Upper lobe of left lung (tissue), 6 donors: ENCODE results near the gene TMPRSS2. TPM values are rescaled to one million over a fixed set of nuclear protein-coding genes. Genes with fewer than 3 reads are reported as not detected.

Experiments
- ATAC-seq, 2 donors: fragments of 200-7000 bp; cut with Tn5 transposase; one replicate each; pipeline ENCODE4 v1.9.1; 2022; ENCODE audit warnings: mild to moderate bottlenecking in 2 of 2, moderate library complexity in 2 of 2; ENCODE audit not compliant: low FRiP score in 2 of 2
- DNase-seq, 2 donors: peaks; one replicate each; pipeline ENCODE4 v3.0.0-alpha.2; 2019 to 2020
- H3K27ac ChIP-seq, 4 donors: fragments of 200-600 bp; sonication (generic); one replicate each; pipeline ENCODE4 v1.5.1; 2016 to 2019
- H3K27me3 ChIP-seq, 4 donors: fragments of 200-600 bp; sonication (generic); one replicate each; pipeline ENCODE4 v1.5.1; 2017 to 2019
- H3K36me3 ChIP-seq, 4 donors: fragments of 200-600 bp; sonication (generic); one replicate each; pipeline ENCODE4 v1.5.1; 2016 to 2019
- H3K4me1 ChIP-seq, 4 donors: fragments of 200-600 bp; sonication (generic); one replicate each; pipeline ENCODE4 v1.5.1; 2018 to 2019
- H3K4me3 ChIP-seq, 4 donors: fragments of 200-600 bp; sonication (generic); one replicate each; pipeline ENCODE4 v1.5.1; 2017 to 2019; ENCODE audit warnings: mild to moderate bottlenecking in 2 of 4, moderate library complexity in 1 of 4
- H3K9me3 ChIP-seq, 4 donors: fragments of 200-600 bp; sonication (generic); one replicate each; pipeline ENCODE4 v1.5.1; 2018 to 2019
- CTCF ChIP-seq, 6 experiments: fragments of 450-650 bp in 4 of 6; fragments of 200-600 bp in 2 of 6; sonication (generic) in 2 of 6; IDR thresholded peaks; one replicate each; pipeline ENCODE4 v1.5.1; 2016 to 2019; ENCODE audit warnings: antibody characterized with exemption in 6 of 6
- EP300 ChIP-seq, 4 donors: sonication (generic); formaldehyde crosslinking; IDR thresholded peaks; one replicate each; pipeline ENCODE4 v1.5.1; 2017; ENCODE audit warnings: antibody characterized with exemption in 4 of 4, control low read depth in 2 of 4
- POLR2A ChIP-seq, 4 donors: fragments of 450-650 bp; IDR thresholded peaks; one replicate each; pipeline ENCODE4 v1.5.1; 2016 to 2017; ENCODE audit warnings: antibody characterized with exemption in 4 of 4, mild to moderate bottlenecking in 2 of 4
- POLR2AphosphoS5 ChIP-seq, 2 donors: sonication (generic); formaldehyde crosslinking; IDR thresholded peaks; one replicate each; pipeline ENCODE4 v1.5.1; 2017; ENCODE audit warnings: antibody characterized with exemption in 2 of 2
- WGBS, 2 donors: methylation state at CpG; one replicate each; pipeline ENCODE4 v1.1.5; 2017 to 2018; 5-methylcytosine and 5-hydroxymethylcytosine counted together
- total RNA-seq, 6 donors: library from RNA; depleted of rRNA in 4 of 6; stranded (reverse); fragments of >200 nt in 4 of 6; gene quantifications; one replicate each; pipeline versions ENCODE4 v1.1.0 to v1.2.1, GENCODE V29; 2016 to 2021
- donor health status: DM: no; HTN: no; CAD: no; lungs with moderate emphysema.
- donor health status: DM: no; HTN: yes; CAD: no; lungs with severe emphysema.

Gene TMPRSS2
- 100 to 1,000 TPM in 3 of 6 donors, 10 to 100 TPM in 3; 65.3 to 195 (median 98.5) TPM for total RNA-seq

- H3K27ac ChIP-seq, result peak within 1 kb of the TSS; percentile 86 to 88 (median 88)
- no peaks in the 10 kb centered on the region for H3K36me3 ChIP-seq
- TF ChIP-seq POLR2A (IDR thresholded peaks at IDR 0.05) (peak in 3 of 4 donors; percentile 44 to 87 (median 70)), POLR2AphosphoS5 (IDR thresholded peaks at IDR 0.05) (peak; percentile 31 to 93), CTCF (IDR thresholded peaks at IDR 0.05) (no peak), EP300 (IDR thresholded peaks at IDR 0.05) (no peak)
- ATAC-seq (peak; percentile 69 to 88), DNase-seq (peak; percentile 72 to 93)
- peaks cover 0 to 23% (median 9%) of the 10 kb centered on the region in 4 donors for H3K27me3 ChIP-seq
- H3K4me3 ChIP-seq, result peak within 1 kb of the TSS; percentile 23 to 62 (median 54)
- peaks cover 0 to 39% (median 4%) of the 10 kb centered on the region in 4 donors for H3K4me1 ChIP-seq
- no peaks in the 10 kb centered on the region for H3K9me3 ChIP-seq
- 0 to 1% methylated on average over 7 to 43 of the region's 85 CpGs for WGBS, 2 donors
Observed at GRCh38 chr21:41507521-41508414, at the start of gene TMPRSS2. TSS of gene TMPRSS2 (minus strand) at chr21:41508158. CDS start at chr21:41498133, 10,025 bp downstream.

GRCh38 chr21:41555057-41555456 lies 47.1 kb upstream of the TMPRSS2 start:
- TF ChIP-seq POLR2A (IDR thresholded peaks at IDR 0.05) (no peak), EP300 (IDR thresholded peaks at IDR 0.05) (no peak), POLR2AphosphoS5 (IDR thresholded peaks at IDR 0.05) (no peak), CTCF (IDR thresholded peaks at IDR 0.05) (no peak)
- H3K4me3 ChIP-seq, result no peak overlapping the region
- no peaks in the 10 kb centered on the region for H3K36me3 ChIP-seq
- H3K4me1 ChIP-seq, result no peaks in the 10 kb centered on the region
- no peak for ATAC-seq
- H3K27me3 ChIP-seq, result no peaks in the 10 kb centered on the region
- H3K27ac ChIP-seq, result no peak overlapping the region
- H3K9me3 ChIP-seq, result no peaks in the 10 kb centered on the region
- no peak for DNase-seq
- 78 to 92% methylated on average over 1 of the region's 1 CpG for WGBS, 2 donors

GRCh38 chr21:41552254-41552653 lies 44.3 kb upstream of the TMPRSS2 start:
- H3K36me3 ChIP-seq, result no peaks in the 10 kb centered on the region
- WGBS, 2 donors, result 63 to 80% methylated on average over 6 of the region's 6 CpGs
- no peaks in the 10 kb centered on the region for H3K9me3 ChIP-seq
- H3K4me3 ChIP-seq, result no peak overlapping the region
- no peaks in the 10 kb centered on the region for H3K27me3 ChIP-seq
- no peak overlapping the region for H3K27ac ChIP-seq
- TF ChIP-seq POLR2AphosphoS5 (IDR thresholded peaks at IDR 0.05) (no peak), CTCF (IDR thresholded peaks at IDR 0.05) (no peak), POLR2A (IDR thresholded peaks at IDR 0.05) (no peak), EP300 (IDR thresholded peaks at IDR 0.05) (no peak)
- DNase-seq, result no peak
- no peaks in the 10 kb centered on the region for H3K4me1 ChIP-seq
- no peak for ATAC-seq

- Histone ChIP-seq H3K4me1 (no peaks in the 10 kb centered on the region), H3K27ac (no peak overlapping the region), H3K4me3 (no peak overlapping the region), H3K36me3 (no peaks in the 10 kb centered on the region), H3K9me3 (no peaks in the 10 kb centered on the region), H3K27me3 (no peaks in the 10 kb centered on the region)
- TF ChIP-seq CTCF (IDR thresholded peaks at IDR 0.05) (no peak), POLR2A (IDR thresholded peaks at IDR 0.05) (no peak)
- 79 to 82% methylated on average over 6 to 8 of the region's 8 CpGs for WGBS, 2 donors
- DNase-seq, result no peak
- ATAC-seq, result no peak
Observed at GRCh38 chr21:41548781-41549180, 40.8 kb upstream of the TMPRSS2 start.
